Tibial artery (tissue), 4 donors: ENCODE results near the gene GRIK4.

ENCODE experiments used
- DNase-seq, 2 donors: peaks; one replicate each; pipeline ENCODE4 v3.0.0-alpha.2; 2019
- H3K27ac ChIP-seq, 2 donors: fragments of 200-600 bp; sonication (generic) in 1 of 2; 1 replicate in 1 of 2; 2 replicates in 1 of 2; pipeline ENCODE4 v1.5.1; 2018 to 2019; ENCODE audit warnings: mild to moderate bottlenecking in 1 of 2
- H3K27me3 ChIP-seq, 2 donors: fragments of 200-600 bp; sonication (generic) in 1 of 2; one replicate each; pipeline versions ENCODE4 v1.5.1 to v1.6.0; 2016 to 2019
- H3K36me3 ChIP-seq, 3 donors: fragments of 200-600 bp; sonication (generic) in 2 of 3; one replicate each; pipeline ENCODE4 v1.5.1; 2016 to 2019; ENCODE audit warnings: mild to moderate bottlenecking in 2 of 3
- H3K4me1 ChIP-seq, 4 donors: fragments of 200-600 bp; sonication (generic) in 2 of 4; 1 replicate in 3 of 4; 2 replicates in 1 of 4; pipeline ENCODE4 v1.5.1; 2016 to 2019
- H3K4me3 ChIP-seq, 2 donors: fragments of 200-600 bp; sonication (generic) in 1 of 2; 1 replicate in 1 of 2; 2 replicates in 1 of 2; pipeline ENCODE4 v1.5.1; 2018 to 2019; ENCODE audit warnings: mild to moderate bottlenecking in 2 of 2
- H3K9me3 ChIP-seq, 3 donors: fragments of 200-600 bp; sonication (generic) in 1 of 3; one replicate each; pipeline ENCODE4 v1.5.1; 2016 to 2019
- intact Hi-C: fragments of 100-400 bp; cut with DNase I; formaldehyde crosslinking; loops from one replicate; pipeline ENCODE4 v1.15.0; 2023; ENCODE audit warnings: low total_unique reads
- TF ChIP-seq, protein P1 (sequence below), 2 experiments: fragments of 200-600 bp in 1 of 2; fragments of 450-650 bp in 1 of 2; IDR thresholded peaks; one replicate each; pipeline ENCODE4 v1.5.1; 2017 to 2019; ENCODE audit warnings: antibody characterized with exemption in 2 of 2, mild to moderate bottlenecking in 1 of 2, moderate library complexity in 1 of 2

Gene GRIK4

DNA sequence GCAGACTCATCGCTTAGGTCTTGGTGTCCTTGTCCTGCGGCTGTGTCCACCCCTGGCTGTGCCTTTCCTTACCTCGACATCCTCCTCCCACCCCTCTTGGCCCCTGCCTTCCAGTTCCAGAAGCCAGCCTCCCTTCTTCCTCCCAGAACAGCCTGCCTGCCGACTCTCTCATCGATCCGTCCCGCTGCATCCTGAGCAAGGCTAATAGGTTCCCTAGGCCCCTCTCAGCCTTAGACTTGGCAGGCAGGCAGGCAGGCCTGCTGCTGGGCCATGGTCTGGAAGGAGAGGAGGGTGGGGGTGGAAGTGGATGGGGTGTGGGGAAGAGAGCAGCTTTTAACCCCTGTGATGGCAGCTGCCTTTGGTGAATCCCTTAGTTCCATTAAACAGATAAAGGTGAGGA, 315.6 kb downstream of the GRIK4 start:
- no peak overlapping the region for H3K27ac ChIP-seq
- peaks cover 0 to 44% of the 10 kb centered on the region in 2 donors for H3K27me3 ChIP-seq
- no peaks in the 10 kb centered on the region for H3K9me3 ChIP-seq
- no peak overlapping the region for H3K4me3 ChIP-seq
- intact Hi-C loops = no loop called here
- H3K36me3 ChIP-seq = no peaks in the 10 kb centered on the region
- TF ChIP-seq, protein P1, sequence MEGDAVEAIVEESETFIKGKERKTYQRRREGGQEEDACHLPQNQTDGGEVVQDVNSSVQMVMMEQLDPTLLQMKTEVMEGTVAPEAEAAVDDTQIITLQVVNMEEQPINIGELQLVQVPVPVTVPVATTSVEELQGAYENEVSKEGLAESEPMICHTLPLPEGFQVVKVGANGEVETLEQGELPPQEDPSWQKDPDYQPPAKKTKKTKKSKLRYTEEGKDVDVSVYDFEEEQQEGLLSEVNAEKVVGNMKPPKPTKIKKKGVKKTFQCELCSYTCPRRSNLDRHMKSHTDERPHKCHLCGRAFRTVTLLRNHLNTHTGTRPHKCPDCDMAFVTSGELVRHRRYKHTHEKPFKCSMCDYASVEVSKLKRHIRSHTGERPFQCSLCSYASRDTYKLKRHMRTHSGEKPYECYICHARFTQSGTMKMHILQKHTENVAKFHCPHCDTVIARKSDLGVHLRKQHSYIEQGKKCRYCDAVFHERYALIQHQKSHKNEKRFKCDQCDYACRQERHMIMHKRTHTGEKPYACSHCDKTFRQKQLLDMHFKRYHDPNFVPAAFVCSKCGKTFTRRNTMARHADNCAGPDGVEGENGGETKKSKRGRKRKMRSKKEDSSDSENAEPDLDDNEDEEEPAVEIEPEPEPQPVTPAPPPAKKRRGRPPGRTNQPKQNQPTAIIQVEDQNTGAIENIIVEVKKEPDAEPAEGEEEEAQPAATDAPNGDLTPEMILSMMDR (IDR thresholded peaks at IDR 0.05) = no peak
- DNase-seq = no peak
- no peaks in the 10 kb centered on the region for H3K4me1 ChIP-seq

DNA sequence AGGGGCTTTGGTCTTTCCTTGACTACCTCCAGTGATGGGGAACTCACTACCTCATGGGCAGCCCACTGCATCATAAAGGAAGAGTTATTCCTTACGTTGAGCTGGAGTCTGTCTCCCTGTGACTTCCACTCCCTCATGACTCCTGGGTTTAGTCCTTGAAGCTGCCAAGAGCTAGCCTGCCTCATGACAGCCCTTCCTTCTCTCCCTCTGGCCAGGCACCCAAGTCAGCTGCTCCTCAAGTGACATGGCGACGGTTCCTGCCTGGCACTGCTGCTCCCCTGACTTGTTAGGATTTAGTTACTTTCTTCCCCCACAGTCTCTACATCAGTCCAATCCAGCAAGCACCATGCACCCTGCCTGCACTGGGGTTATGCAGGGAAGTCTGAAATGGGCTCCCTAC, 316.3 kb downstream of the GRIK4 start:
- Histone ChIP-seq H3K9me3 (no peaks in the 10 kb centered on the region), H3K27ac (no peak overlapping the region), H3K4me3 (no peak overlapping the region), H3K27me3 (peaks cover 0 to 48% of the 10 kb centered on the region in 2 donors), H3K4me1 (no peaks in the 10 kb centered on the region), H3K36me3 (no peaks in the 10 kb centered on the region)
- DNase-seq = no peak
- intact Hi-C loops = no loop called here
- TF ChIP-seq, protein P1 (IDR thresholded peaks at IDR 0.05) = no peak

DNA sequence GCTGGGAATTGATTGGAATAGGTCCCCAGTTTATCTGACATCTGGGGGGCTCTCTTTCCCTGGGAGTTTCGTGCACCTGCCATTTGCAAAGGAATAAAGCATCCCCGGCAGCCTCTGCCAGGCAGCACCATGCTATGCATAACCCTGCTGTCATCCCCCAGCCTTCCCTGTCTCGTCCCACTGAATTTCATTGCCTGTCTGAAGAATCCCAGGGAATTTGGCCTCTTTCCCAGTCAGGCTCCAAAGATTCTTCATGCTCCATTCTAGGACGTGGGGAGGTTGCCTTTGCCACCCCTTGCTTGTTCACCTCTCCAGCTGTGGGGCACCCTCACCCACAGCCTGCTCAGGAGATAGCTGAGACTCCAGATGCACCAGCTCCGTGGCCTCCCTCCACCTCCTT, 317.3 kb downstream of the GRIK4 start:
- TF ChIP-seq, protein P1 (IDR thresholded peaks at IDR 0.05) = no peak
- Histone ChIP-seq H3K27ac (no peak overlapping the region), H3K9me3 (no peaks in the 10 kb centered on the region), H3K4me1 (no peaks in the 10 kb centered on the region), H3K4me3 (no peak overlapping the region), H3K36me3 (no peaks in the 10 kb centered on the region), H3K27me3 (peaks cover 0 to 42% of the 10 kb centered on the region in 2 donors)
- intact Hi-C loops = no loop called here
- no peak for DNase-seq

DNA sequence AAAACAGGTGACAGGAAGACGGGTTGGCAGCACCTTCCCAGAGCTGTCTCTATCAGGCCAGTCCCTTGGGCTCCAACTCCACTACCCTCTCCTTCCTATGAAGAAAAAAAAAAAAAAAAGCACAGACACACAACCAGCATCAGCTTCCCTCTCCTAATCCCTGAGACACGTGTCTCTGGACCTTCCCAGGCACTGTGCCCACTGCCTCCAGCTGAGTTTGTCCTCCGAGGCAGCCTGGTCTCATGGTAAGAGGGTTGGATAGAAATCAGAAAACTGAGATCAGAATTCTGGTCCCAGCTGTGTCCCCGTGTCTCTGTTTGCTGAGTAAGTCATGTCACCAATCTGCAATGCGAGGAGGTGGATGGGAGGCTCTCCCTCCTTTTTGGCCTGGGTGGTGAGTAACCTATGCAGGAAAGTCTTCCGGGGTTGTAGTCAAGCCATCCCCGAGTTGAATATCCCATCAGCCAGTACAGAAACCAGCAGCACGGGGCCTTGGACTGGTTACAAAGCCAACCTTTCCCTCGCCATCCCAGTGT, 318.6 kb downstream of the GRIK4 start:
- DNase-seq = no peak
- Histone ChIP-seq H3K27ac (no peak overlapping the region), H3K4me1 (no peaks in the 10 kb centered on the region), H3K4me3 (no peak overlapping the region), H3K27me3 (peaks cover 0 to 52% of the 10 kb centered on the region in 2 donors), H3K9me3 (no peaks in the 10 kb centered on the region), H3K36me3 (no peaks in the 10 kb centered on the region)
- TF ChIP-seq, protein P1 (IDR thresholded peaks at IDR 0.05) = no peak
- intact Hi-C loops = no loop called here

DNA sequence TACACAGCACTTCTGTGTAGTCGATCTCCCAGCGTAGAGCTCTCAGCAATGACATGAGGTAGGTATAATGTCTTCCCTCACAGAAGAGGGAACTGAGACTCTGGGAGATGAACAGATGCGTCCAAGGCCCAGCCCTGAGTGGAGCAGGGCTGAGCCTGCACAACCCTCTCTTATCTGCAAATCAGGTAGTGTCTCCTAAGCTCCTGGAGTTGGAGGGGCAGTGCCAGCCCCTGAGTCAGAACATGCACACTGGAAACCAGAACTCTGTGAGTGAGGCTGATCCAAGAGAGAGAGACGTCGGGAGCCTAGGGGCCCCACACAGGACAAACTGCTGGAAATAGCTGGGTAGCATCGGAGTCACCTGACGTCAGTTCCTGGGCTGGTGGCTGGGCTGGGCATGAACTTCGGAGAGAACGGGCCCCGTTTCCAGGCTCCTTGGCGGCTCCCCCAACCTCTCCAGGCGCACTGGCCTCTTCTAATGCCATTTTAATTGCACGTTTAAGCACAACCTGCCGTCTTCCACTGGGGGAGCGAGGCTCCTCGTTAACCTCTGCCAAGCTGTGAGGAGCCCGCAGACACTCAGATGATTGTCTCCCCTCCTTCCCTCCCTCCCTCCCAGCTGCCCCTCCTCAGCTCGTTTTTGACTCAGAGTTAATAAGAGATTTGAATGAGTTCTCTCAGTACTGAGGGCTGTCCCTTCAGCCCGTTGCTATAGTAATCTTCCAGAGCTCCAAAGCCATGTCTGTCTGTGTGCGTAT, 321.1 kb downstream of the GRIK4 start:
- Histone ChIP-seq H3K4me1 (no peaks in the 10 kb centered on the region), H3K9me3 (no peaks in the 10 kb centered on the region), H3K27ac (no peak overlapping the region), H3K27me3 (peaks cover 0 to 44% of the 10 kb centered on the region in 2 donors), H3K4me3 (no peak overlapping the region), H3K36me3 (no peaks in the 10 kb centered on the region)
- no peak for DNase-seq
- intact Hi-C loops = no loop called here
- TF ChIP-seq, protein P1 (IDR thresholded peaks at IDR 0.05) = no peak
